DMS53 (cell line): ENCODE results near the gene LRRK1.

ENCODE experiments used
- DNase-seq: peaks from one replicate; lab custom pipeline; 2025; lab: John Stamatoyannopoulos, UW

The LRRK1 gene

GRCh38 chr15:101056366-101057334 lies 137.5 kb downstream of the LRRK1 start:
- DNase-seq = no peak

GRCh38 chr15:101057841-101058407 lies 138.8 kb downstream of the LRRK1 start:
- no peak for DNase-seq

- no peak for DNase-seq
Observed at GRCh38 chr15:101058735-101059134, 139.6 kb downstream of the LRRK1 start.

GRCh38 chr15:101059381-101060341 lies 140.5 kb downstream of the LRRK1 start:
- DNase-seq = no peak

- no peak for DNase-seq
Observed at GRCh38 chr15:101060576-101061551, 141.7 kb downstream of the LRRK1 start.

GRCh38 chr15:101062063-101062462 lies 142.9 kb downstream of the LRRK1 start:
- no peak for DNase-seq

- no peak for DNase-seq
Observed at GRCh38 chr15:101062471-101063171, 143.5 kb downstream of the LRRK1 start.

GRCh38 chr15:101063212-101063611 lies 144.1 kb downstream of the LRRK1 start:
- no peak for DNase-seq

- no peak for DNase-seq
Observed at GRCh38 chr15:101063891-101064794, 145.0 kb downstream of the LRRK1 start.

- DNase-seq = no peak
Observed at GRCh38 chr15:101064795-101065569, 145.8 kb downstream of the LRRK1 start.

GRCh38 chr15:101065570-101066221 lies 146.5 kb downstream of the LRRK1 start:
- DNase-seq = no peak

GRCh38 chr15:101066501-101067408 lies 147.6 kb downstream of the LRRK1 start:
- DNase-seq = no peak

- no peak for DNase-seq
Observed at GRCh38 chr15:101067660-101068522, 148.7 kb downstream of the LRRK1 start.

- no peak for DNase-seq
Observed at GRCh38 chr15:101068523-101068960, 149.4 kb downstream of the LRRK1 start.

- DNase-seq = no peak
Observed at GRCh38 chr15:101068961-101069653, 149.9 kb downstream of the LRRK1 start.
